Femur (tissue), 1 donor: Measurements from ENCODE around the gene CKMT2.
A peak's percentile ranks its signal among the peaks of the same experiment; 100 is the strongest.

Experiments used
- DNase-seq: peaks from one replicate; pipeline ENCODE4 v3.0.0-alpha.2; 2017

The CKMT2 gene

GRCh38 chr5:81233080-81233634 is at the start of gene CKMT2:
CKMT2 (plus strand) TSS chr5:81233322; CDS start chr5:81251133, 17,811 bp downstream.
- DNase-seq: peak; percentile 82

GRCh38 chr5:81183811-81184748 is 49.0 kb upstream of the CKMT2 start:
- no peak for DNase-seq

GRCh38 chr5:81184749-81185110 is 48.4 kb upstream of the CKMT2 start:
- DNase-seq: no peak

- peak; percentile 37 for DNase-seq
Measured at GRCh38 chr5:81187885-81188284, 45.2 kb upstream of the CKMT2 start.

- DNase-seq: no peak
Measured at GRCh38 chr5:81188962-81189361, 44.2 kb upstream of the CKMT2 start.

- DNase-seq: no peak
Measured at GRCh38 chr5:81189875-81190498, 43.1 kb upstream of the CKMT2 start.

- DNase-seq: no peak
Measured at GRCh38 chr5:81191726-81192372, 41.3 kb upstream of the CKMT2 start.

GRCh38 chr5:81192373-81192750 is 40.8 kb upstream of the CKMT2 start:
- DNase-seq: no peak

- peak; percentile 89 for DNase-seq
Measured at GRCh38 chr5:81194633-81195334, 38.3 kb upstream of the CKMT2 start.

- DNase-seq: no peak
Measured at GRCh38 chr5:81195335-81195929, 37.7 kb upstream of the CKMT2 start.

GRCh38 chr5:81202655-81203054 is 30.5 kb upstream of the CKMT2 start:
- no peak for DNase-seq

GRCh38 chr5:81203729-81204128 is 29.4 kb upstream of the CKMT2 start:
- no peak for DNase-seq

GRCh38 chr5:81204205-81204604 is 28.9 kb upstream of the CKMT2 start:
- no peak for DNase-seq

GRCh38 chr5:81205058-81205457 is 28.1 kb upstream of the CKMT2 start:
- DNase-seq: no peak

GRCh38 chr5:81207009-81207408 is 26.1 kb upstream of the CKMT2 start:
- DNase-seq: no peak

GRCh38 chr5:81208904-81209303 is 24.2 kb upstream of the CKMT2 start:
- no peak for DNase-seq

GRCh38 chr5:81209386-81209785 is 23.7 kb upstream of the CKMT2 start:
- no peak for DNase-seq

- no peak for DNase-seq
Measured at GRCh38 chr5:81209869-81210493, 23.1 kb upstream of the CKMT2 start.

GRCh38 chr5:81212211-81212751 is 20.8 kb upstream of the CKMT2 start:
- no peak for DNase-seq

- no peak for DNase-seq
Measured at GRCh38 chr5:81213070-81213469, 20.1 kb upstream of the CKMT2 start.

- DNase-seq: no peak
Measured at GRCh38 chr5:81214848-81215247, 18.3 kb upstream of the CKMT2 start.

GRCh38 chr5:81216152-81216551 is 17.0 kb upstream of the CKMT2 start:
- no peak for DNase-seq
